Mesothelial cell of epicardium (in vitro differentiated cells): Measurements from ENCODE around the gene PCSK6. TPM values are rescaled to one million over a fixed set of nuclear protein-coding genes. Genes with fewer than 3 reads are reported as not detected.
"Not testable (repeated sequence)": the region's sequence is repeated elsewhere in the genome, so short reads cannot be mapped to it uniquely, and the experiment has no call there.

ENCODE experiments used
- DNase-seq, 2 experiments: peaks; one replicate each; pipeline ENCODE4 v3.0.0; 2021; ENCODE audit warnings: low spot score in 2 of 2; ENCODE audit not compliant: unreplicated experiment in 2 of 2
- H3K27ac Mint-ChIP-seq: 2 replicates; pipeline ENCODE4 v1.8.0; 2021; ENCODE audit warnings: mixed read lengths
- H3K27me3 Mint-ChIP-seq: 2 replicates; pipeline ENCODE4 v1.8.0; 2021; ENCODE audit warnings: low read depth, mixed read lengths
- H3K36me3 Mint-ChIP-seq: 2 replicates; pipeline ENCODE4 v1.8.0; 2021; ENCODE audit warnings: mixed read lengths
- H3K4me1 Mint-ChIP-seq: 2 replicates; pipeline ENCODE4 v1.8.0; 2021; ENCODE audit warnings: mixed read lengths
- H3K4me3 Mint-ChIP-seq: 2 replicates; pipeline ENCODE4 v1.8.0; 2021; ENCODE audit warnings: mild to moderate bottlenecking, moderate library complexity, mixed read lengths
- H3K9me3 Mint-ChIP-seq: 2 replicates; pipeline ENCODE4 v1.8.0; 2021; ENCODE audit warnings: mixed read lengths
- CTCF ChIP-seq: fragments of 200-600 bp; sonication (generic); IDR thresholded peaks from one replicate; pipeline ENCODE4 v1.5.0; 2021; ENCODE audit warnings: antibody characterized with exemption; ENCODE audit not compliant: unreplicated experiment
- total RNA-seq: library from RNA; stranded (reverse); gene quantifications from 3 replicates; pipeline ENCODE4 v1.2.1, GENCODE V29; 2021

Gene PCSK6
- total RNA-seq, 1 donor from 2014 or later, result 4.5 TPM

DNA sequence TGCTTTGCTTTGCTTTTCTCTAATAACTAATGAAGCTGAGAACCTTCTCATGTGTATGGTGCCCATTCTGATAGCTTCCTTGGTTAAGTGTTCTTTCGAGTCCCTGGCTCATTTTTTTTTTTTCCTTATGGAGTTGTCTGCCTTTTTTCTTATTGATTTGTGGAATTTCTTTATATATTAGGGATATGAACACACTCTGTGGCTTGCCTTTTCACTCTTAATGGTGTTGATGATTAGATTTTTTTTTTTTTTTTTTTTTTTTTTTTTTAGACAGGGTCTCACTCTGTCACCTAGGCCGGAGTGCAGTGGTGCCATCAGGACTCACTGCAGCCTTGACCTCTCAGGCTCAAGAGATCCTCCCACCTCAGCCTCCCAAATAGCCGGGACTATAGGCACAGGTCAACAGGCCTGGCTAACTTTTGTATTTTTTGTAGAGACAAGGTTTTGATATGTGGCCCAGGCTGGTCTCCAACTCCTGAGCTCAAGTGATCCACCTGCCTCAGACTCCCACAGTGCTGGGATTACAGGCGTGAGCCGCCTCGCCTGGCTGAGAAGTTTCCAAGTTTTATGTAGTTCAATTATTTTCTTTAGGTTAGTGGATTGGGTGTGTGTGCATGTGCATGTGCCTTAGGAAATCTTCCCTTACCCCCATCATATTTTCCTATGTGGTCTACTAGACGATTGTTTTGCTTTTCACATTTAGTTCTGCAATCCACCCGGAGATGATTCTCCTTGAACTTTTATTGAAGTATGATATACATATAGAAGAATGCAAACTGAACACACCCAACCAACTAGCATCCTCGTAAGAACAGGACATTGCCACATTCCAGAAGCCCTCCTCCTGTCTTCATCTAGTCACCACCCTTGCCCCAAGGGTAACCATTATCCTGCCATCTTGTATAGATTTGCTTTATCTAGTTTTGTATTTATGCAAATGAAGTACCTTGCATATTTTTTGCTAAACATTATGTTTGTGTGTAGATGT, 192.8 kb downstream of the PCSK6 start:
- peak overlapping the region; percentile 93 for H3K4me3 Mint-ChIP-seq
- H3K27me3 Mint-ChIP-seq, result no peaks in the 10 kb centered on the region
- peak overlapping the region; percentile 82 for H3K27ac Mint-ChIP-seq
- DNase-seq, result no peak
- no peaks in the 10 kb centered on the region for H3K36me3 Mint-ChIP-seq
- no peak for TF ChIP-seq CTCF
- peaks cover 36% of the 10 kb centered on the region for H3K4me1 Mint-ChIP-seq
- H3K9me3 Mint-ChIP-seq, result no peaks in the 10 kb centered on the region

- H3K36me3 Mint-ChIP-seq, result peaks cover 2% of the 10 kb centered on the region
- H3K4me1 Mint-ChIP-seq, result peaks cover 39% of the 10 kb centered on the region
- no peaks in the 10 kb centered on the region for H3K27me3 Mint-ChIP-seq
- H3K27ac Mint-ChIP-seq, result peak overlapping the region; percentile 96
- DNase-seq, result no peak
- no peaks in the 10 kb centered on the region for H3K9me3 Mint-ChIP-seq
- peak overlapping the region; percentile 93 for H3K4me3 Mint-ChIP-seq
- TF ChIP-seq CTCF, result no peak
Observed at GRCh38 chr15:101295607-101296161, 193.8 kb downstream of the PCSK6 start.

DNA sequence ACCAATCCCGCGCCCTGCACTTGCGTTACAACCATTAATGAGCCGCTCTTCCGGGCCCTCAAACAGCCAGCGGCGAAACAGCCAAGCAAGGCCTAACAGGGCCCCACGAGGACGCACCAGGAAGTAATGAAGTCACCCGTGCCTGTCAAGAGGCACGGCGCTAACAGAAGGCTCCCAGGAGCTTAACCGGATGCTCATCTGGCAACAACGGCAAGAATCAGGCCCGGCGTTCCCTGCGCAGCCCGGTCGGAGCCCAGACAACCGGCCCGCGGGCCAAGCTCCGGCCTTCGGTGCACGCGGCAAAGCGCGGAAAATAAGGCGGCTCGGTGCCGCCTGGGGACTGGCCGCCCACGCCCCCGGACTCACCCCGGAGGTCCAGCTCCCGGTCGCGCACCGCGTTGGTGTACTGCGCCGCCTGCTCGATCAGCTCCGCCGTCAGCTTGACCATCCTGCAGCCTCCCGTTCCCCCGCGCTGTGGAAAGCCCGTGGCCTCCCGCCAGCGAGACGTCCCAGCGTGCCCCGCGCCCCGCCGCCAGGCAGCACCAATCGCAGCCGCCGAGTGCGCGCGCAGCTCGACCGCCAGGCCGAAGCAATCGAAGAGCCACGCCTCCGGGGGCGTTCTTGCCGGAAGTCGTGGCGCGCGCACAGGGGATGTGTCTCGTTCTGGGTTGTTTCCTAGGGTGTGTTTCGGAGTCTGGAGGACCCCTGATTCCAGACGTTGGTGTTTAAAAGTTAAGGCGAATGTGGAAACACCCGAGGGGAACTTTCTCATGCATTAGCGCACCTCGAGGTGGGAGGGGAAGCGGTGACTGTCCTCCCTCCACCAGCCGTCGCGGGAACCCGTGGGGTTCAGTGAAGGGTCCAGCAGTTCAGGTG, 194.5 kb downstream of the PCSK6 start, which contains the start of gene SNRPA1:
Gene SNRPA1, minus strand, starts transcription at position 518 of the 876 bp plus-strand sequence. Its CDS starts 70 bp downstream, at position 448.
- Mint-ChIP-seq H3K27ac (peak within 1 kb of the TSS; percentile 96), H3K4me3 (peak within 1 kb of the TSS; percentile 93), H3K9me3 (no peaks in the 10 kb centered on the region), H3K27me3 (no peaks in the 10 kb centered on the region), H3K4me1 (peaks cover 39% of the 10 kb centered on the region), H3K36me3 (peaks cover 2% of the 10 kb centered on the region)
- no peak for TF ChIP-seq CTCF
- peak; percentile 98 for DNase-seq

DNA sequence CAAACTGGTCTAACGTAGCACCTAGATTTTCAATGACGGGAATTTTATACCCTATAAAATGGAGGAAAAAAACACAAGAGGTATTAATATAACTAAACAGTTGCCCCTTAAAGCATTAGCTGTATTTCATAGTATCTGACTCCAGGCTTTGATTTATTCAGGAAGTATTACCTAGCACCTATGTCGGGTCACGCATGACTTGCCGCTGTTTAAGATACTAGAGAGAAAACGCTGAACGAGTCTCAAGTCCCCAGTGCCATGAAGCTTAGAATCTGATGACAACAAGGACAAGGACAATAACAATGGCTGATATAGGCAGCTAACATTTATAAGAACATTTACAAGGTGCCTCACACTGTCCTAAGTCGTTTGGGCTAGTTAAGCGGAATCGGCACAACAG, 196.4 kb downstream of the PCSK6 start:
- no peak for TF ChIP-seq CTCF
- Mint-ChIP-seq H3K27me3 (no peaks in the 10 kb centered on the region), H3K4me1 (peaks cover 39% of the 10 kb centered on the region), H3K27ac (peak overlapping the region; percentile 96), H3K4me3 (peak overlapping the region; percentile 93), H3K36me3 (peaks cover 11% of the 10 kb centered on the region), H3K9me3 (no peaks in the 10 kb centered on the region)
- no peak for DNase-seq

- no peak for DNase-seq
- no peaks in the 10 kb centered on the region for H3K27me3 Mint-ChIP-seq
- H3K36me3 Mint-ChIP-seq, result peaks cover 37% of the 10 kb centered on the region
- H3K4me3 Mint-ChIP-seq, result no peak overlapping the region
- H3K4me1 Mint-ChIP-seq, result peaks cover 22% of the 10 kb centered on the region
- no peaks in the 10 kb centered on the region for H3K9me3 Mint-ChIP-seq
- no peak overlapping the region for H3K27ac Mint-ChIP-seq
- TF ChIP-seq CTCF, result peak; percentile 66
Observed at GRCh38 chr15:101288905-101289513, 200.5 kb downstream of the PCSK6 start.

DNA sequence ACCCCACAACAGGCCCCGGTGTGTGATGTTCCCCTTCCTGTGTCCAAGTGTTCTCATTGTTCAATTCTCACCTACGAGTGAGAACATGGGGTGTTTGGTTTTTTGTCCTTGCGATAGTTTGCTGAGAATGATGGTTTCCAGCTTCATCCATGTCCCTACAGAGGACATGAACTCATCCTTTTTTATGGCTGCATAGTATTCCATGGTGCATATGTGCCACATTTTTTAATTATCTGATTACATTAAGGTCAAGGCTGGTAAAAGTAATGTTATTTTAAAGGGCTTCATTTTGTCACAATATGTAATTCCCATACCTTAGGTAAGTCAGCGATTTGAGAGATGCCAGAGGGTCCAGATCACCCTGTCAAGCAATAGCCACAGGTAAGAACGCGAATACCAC, 202.2 kb downstream of the PCSK6 start:
- not testable (repeated sequence) for H3K9me3 Mint-ChIP-seq, H3K4me1 Mint-ChIP-seq, DNase-seq, H3K27ac Mint-ChIP-seq, H3K4me3 Mint-ChIP-seq, H3K27me3 Mint-ChIP-seq
- H3K36me3 Mint-ChIP-seq, result peaks cover 43% of the 10 kb centered on the region
